ENCODE data around the gene MRPS9.
A peak's percentile ranks its signal among the peaks of the same experiment; 100 is the strongest.

MRPS9 gene

DNA sequence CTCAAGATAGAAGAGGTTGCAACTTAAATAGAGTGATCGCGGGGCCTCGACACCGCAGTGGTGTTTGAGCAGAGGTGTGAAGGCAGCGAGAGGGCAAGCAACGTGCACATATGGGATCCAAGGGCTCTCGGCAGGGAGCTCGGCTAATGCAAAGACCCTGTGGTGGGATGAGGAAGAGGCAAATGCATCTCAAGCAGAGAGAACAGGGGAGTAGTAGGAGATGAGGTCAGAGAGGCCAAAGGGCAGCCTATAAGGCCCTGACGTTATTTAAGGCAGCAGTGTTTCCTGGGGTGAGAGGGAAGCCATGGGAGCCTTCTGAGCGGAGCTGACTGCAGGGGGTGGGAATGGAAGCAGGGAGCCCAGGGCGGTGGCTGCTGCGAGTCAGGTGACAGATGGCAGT, 74.5 kb downstream of the MRPS9 start:
- TF ChIP-seq, protein P1, sequence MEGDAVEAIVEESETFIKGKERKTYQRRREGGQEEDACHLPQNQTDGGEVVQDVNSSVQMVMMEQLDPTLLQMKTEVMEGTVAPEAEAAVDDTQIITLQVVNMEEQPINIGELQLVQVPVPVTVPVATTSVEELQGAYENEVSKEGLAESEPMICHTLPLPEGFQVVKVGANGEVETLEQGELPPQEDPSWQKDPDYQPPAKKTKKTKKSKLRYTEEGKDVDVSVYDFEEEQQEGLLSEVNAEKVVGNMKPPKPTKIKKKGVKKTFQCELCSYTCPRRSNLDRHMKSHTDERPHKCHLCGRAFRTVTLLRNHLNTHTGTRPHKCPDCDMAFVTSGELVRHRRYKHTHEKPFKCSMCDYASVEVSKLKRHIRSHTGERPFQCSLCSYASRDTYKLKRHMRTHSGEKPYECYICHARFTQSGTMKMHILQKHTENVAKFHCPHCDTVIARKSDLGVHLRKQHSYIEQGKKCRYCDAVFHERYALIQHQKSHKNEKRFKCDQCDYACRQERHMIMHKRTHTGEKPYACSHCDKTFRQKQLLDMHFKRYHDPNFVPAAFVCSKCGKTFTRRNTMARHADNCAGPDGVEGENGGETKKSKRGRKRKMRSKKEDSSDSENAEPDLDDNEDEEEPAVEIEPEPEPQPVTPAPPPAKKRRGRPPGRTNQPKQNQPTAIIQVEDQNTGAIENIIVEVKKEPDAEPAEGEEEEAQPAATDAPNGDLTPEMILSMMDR (IDR thresholded peaks at IDR 0.05; ENCODE audit: control insufficient read depth, insufficient read depth, low read depth, low read length, missing control alignments): no peak
- no peak for DNase-seq (ENCODE audit: low read depth)
- no peak overlapping the region for H3K4me3 ChIP-seq (ENCODE audit: control insufficient read depth, low read depth, low read length)

DNA sequence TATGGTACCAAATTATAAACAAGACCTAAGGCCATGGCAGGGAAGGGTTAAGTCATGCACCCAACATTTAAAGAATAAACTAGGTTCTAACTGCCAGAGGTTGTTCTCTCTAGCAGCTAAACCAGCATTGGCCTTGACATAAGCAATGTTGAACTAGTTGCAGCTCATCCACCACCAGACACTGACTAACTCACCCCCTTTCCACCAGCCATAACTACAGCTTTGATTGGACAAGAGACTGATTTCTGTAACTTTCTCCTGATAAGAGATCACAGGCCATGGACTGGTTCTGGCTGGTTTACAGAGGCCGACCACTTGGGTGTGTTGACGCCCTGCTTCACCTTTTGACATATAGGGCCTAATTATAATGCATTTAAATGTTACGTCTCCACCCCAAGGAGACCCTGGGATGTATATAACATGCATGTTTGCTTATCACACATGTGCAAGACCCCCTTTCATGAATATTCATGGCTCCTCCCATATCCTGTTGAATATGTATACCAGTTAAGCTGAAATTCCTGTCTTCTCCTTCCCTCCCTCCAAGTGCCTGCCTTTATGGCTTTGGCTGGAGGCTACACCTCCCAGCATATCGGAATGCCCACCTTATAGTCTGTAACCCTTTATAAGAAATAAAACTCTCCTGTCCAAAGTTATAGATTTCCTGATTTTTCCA, 75.9 kb downstream of the MRPS9 start:
- no peak overlapping the region for H3K4me3 ChIP-seq (ENCODE audit: control insufficient read depth, low read depth, low read length)
- TF ChIP-seq, protein P1 (IDR thresholded peaks at IDR 0.05; ENCODE audit: control insufficient read depth, insufficient read depth, low read depth, low read length, missing control alignments): no peak
- DNase-seq (ENCODE audit: low read depth): no peak

DNA sequence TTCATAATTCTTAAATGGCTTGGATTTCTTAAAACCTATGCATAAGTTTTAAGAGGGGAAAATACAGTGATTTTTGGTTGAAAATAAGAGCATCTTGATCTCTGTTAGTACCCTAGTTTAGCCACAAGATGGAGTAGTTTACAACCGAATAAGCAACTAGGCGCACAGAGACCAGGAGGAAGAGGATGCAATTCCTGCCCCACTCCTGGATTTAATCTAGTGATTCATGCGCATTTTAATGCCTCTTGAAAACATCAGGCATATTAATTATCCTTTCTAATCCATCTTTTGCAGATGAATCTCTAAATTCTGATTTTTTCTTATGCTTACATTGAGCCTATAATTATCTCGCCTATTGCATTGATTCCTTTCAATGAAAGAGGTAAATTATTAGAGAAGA, 76.7 kb downstream of the MRPS9 start:
- H3K4me3 ChIP-seq (ENCODE audit: control insufficient read depth, low read depth, low read length): no peak overlapping the region
- DNase-seq (ENCODE audit: low read depth): peak; percentile 48
- TF ChIP-seq, protein P1 (IDR thresholded peaks at IDR 0.05; ENCODE audit: control insufficient read depth, insufficient read depth, low read depth, low read length, missing control alignments): peak; percentile 61

DNA sequence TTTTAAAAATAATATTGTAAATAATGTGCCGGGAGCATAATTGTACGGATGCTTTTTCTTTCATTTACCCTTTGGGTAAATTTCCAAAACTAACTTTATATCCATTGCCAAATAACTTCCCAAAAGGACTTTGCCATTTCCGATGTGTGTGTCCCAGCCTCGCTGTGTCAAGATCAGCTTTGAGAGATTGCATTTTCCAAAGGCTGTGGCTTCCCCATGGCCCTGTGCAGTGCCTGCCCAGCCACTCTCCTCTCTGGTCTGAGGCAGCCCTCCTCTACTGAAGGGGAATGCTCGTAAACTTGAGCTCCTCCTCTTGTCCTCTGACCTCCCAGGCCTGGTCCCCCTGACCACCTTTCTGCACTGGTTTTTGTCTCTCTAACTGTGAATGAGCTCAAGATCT, 78.5 kb downstream of the MRPS9 start:
- no peak overlapping the region for H3K4me3 ChIP-seq (ENCODE audit: control insufficient read depth, low read depth, low read length)
- DNase-seq (ENCODE audit: low read depth): no peak
- TF ChIP-seq, protein P1 (IDR thresholded peaks at IDR 0.05; ENCODE audit: control insufficient read depth, insufficient read depth, low read depth, low read length, missing control alignments): no peak

DNA sequence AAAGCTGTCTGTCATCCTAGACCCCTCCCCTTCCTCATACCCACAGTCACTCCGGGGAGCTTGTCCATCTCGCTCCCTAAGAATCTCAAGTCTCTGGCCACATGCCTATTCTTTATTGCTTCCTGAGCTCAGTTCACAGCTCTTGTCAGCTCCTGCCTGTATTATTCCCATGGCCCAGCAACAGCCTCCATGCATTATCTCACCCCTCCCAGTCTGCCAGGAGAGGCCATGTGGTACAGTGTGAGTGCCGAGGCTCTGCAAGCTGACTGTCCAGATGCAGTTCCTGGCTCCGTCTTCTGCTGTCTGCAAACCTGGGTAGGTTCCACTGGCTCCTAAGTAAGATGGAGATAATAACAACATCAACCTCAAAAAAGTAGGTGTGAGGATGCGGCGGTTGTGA, 79.7 kb downstream of the MRPS9 start:
- DNase-seq (ENCODE audit: low read depth): no peak
- TF ChIP-seq, protein P1 (IDR thresholded peaks at IDR 0.05; ENCODE audit: control insufficient read depth, insufficient read depth, low read depth, low read length, missing control alignments): no peak

DNA sequence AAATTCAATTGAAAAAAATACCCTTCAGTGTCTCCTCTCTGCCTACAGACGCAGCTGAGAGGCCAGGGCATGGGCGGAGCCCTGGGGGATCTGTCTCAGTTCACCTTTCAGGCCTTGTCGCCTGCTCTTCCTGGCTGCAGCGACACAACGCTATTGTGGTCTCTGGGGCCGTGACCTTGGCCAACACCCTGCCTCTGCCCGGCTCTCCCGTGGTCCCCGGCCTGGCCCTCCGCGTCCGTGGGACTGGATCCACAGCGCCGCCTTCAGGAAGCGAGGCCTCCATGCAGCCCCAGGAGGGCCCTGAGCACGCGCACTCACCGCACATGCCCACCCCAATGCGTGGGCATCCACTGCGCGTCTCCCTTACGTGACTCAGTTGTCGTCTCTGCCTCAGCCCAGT, 81.1 kb downstream of the MRPS9 start:
- TF ChIP-seq, protein P1 (IDR thresholded peaks at IDR 0.05; ENCODE audit: control insufficient read depth, insufficient read depth, low read depth, low read length, missing control alignments): peak; percentile 14
- no peak for DNase-seq (ENCODE audit: low read depth)
- H3K4me3 ChIP-seq (ENCODE audit: control insufficient read depth, low read depth, low read length): no peak overlapping the region

More for the DNA sequence above, 79.7 kb downstream of the MRPS9 start:
- H3K4me3 ChIP-seq (ENCODE audit: control insufficient read depth, low read depth, low read length): no peak overlapping the region

All from AG09309 (cell line).